Peyer's patch (tissue), 4 donors: ENCODE measurements around the gene KLK7.

ENCODE experiments used
- CTCF ChIP-seq, 6 experiments: fragments of 450-650 bp in 4 of 6; fragments of 200-600 bp in 2 of 6; sonication (generic) in 1 of 6; IDR thresholded peaks; one replicate each; pipeline ENCODE4 v1.5.1; 2017 to 2019; ENCODE audit warnings: antibody characterized with exemption in 6 of 6, mild to moderate bottlenecking in 3 of 6, moderate library complexity in 1 of 6
- POLR2A ChIP-seq, 2 donors: fragments of 450-650 bp; IDR thresholded peaks; one replicate each; pipeline ENCODE4 v1.5.1; 2017; ENCODE audit warnings: antibody characterized with exemption in 2 of 2, mild to moderate bottlenecking in 2 of 2, moderate library complexity in 2 of 2

- TF ChIP-seq CTCF (IDR thresholded peaks at IDR 0.05) = no peak
- TF ChIP-seq POLR2A (IDR thresholded peaks at IDR 0.05) = no peak
Measured at GRCh38 chr19:50967929-50968715, 15.6 kb downstream of the KLK7 start.
